DND-41 (cell line): ENCODE results near the gene GAS7.

Source experiments
- ATAC-seq: fragments of 200-7000 bp; cut with Tn5 transposase; 3 replicates; pipeline ENCODE4 v1.9.1; 2021; ENCODE audit warnings: low read depth; ENCODE audit not compliant: insufficient read depth
- DNase-seq: peaks from one replicate; pipeline ENCODE4 v3.0.0-alpha.2; 2020
- H2AFZ ChIP-seq: 2 replicates; pipeline ENCODE4 v1.6.0; 2012; ENCODE audit warnings: low read depth, low read length
- H3K27ac ChIP-seq: 2 replicates; pipeline ENCODE4 v1.5.1; 2012; ENCODE audit warnings: low read length, inconsistent platforms
- H3K27me3 ChIP-seq: fragments of 200-600 bp; sonication (generic); 2 replicates; pipeline ENCODE4 v1.6.0; 2012; ENCODE audit warnings: low read length, mild to moderate bottlenecking, inconsistent platforms; ENCODE audit not compliant: insufficient read depth, poor library complexity
- H3K36me3 ChIP-seq: 2 replicates; pipeline ENCODE4 v1.5.1; 2012; ENCODE audit warnings: low read length, inconsistent platforms; ENCODE audit not compliant: insufficient read depth
- H3K4me1 ChIP-seq: 2 replicates; pipeline ENCODE4 v1.5.1; 2012; ENCODE audit warnings: mild to moderate bottlenecking, low read length; ENCODE audit not compliant: insufficient read depth
- H3K4me2 ChIP-seq: 2 replicates; pipeline ENCODE4 v1.6.0; 2012; ENCODE audit warnings: mild to moderate bottlenecking, moderate library complexity, low read length, inconsistent platforms; ENCODE audit not compliant: insufficient read depth
- H3K4me3 ChIP-seq, 2 experiments: fragments of 200-600 bp in 1 of 2; shearing (Covaris generic) in 1 of 2; 2 replicates each; pipeline ENCODE4 v1.5.1; 2012 to 2016; ENCODE audit warnings: inconsistent platforms in 2 of 2, low read length in 2 of 2, mild to moderate bottlenecking in 2 of 2, low read depth in 1 of 2, moderate library complexity in 1 of 2
- H3K79me2 ChIP-seq: 2 replicates; pipeline ENCODE4 v1.6.0; 2012; ENCODE audit warnings: low read length, inconsistent platforms; ENCODE audit not compliant: insufficient read depth
- H3K9ac ChIP-seq: 2 replicates; pipeline ENCODE4 v1.6.0; 2012; ENCODE audit warnings: low read depth, mild to moderate bottlenecking, inconsistent platforms, low read length, moderate library complexity
- H3K9me3 ChIP-seq: 2 replicates; pipeline ENCODE4 v1.5.1; 2012; ENCODE audit warnings: low read length, moderate library complexity, mild to moderate bottlenecking, inconsistent platforms; ENCODE audit not compliant: insufficient read depth, severe bottlenecking
- H4K20me1 ChIP-seq: 2 replicates; pipeline ENCODE4 v1.6.0; 2012; ENCODE audit warnings: low read length; ENCODE audit not compliant: insufficient read depth
- CTCF ChIP-seq: IDR thresholded peaks from 2 replicates; pipeline ENCODE4 v1.5.1; 2012; ENCODE audit warnings: borderline replicate concordance, low read length, moderate library complexity, mild to moderate bottlenecking; ENCODE audit not compliant: poor library complexity, severe bottlenecking; ENCODE audit errors: extremely low read depth
- EZH2 ChIP-seq: IDR thresholded peaks from 3 replicates; pipeline ENCODE4 v1.6.1; 2012; ENCODE audit warnings: borderline replicate concordance, low read depth, mild to moderate bottlenecking, moderate library complexity, low read length, inconsistent platforms; ENCODE audit not compliant: severe bottlenecking

Gene GAS7

DNA sequence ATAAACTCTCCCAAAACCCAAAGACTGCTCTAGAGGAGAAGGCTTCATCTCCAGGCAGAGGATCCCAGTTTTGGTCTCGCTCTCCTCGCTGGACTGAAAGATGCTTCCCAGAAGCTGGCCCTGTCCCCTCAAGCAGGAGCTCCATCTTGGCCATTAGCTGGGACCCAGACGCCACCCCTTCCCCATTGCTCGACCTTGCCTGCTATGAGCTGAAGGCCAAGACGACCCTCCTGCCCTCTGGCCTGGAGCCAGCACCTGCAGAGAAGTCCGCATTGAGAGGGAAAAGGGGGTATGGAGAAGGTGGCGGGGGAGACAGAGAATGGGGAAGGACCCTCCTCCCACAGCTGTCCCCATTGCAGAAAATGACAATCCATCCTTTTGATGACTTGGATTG, 289.8 kb downstream of the GAS7 start:
- Histone ChIP-seq H3K4me3 (no peak overlapping the region), H2AFZ (no peak overlapping the region), H3K36me3 (no peaks in the 10 kb centered on the region), H3K4me1 (no peaks in the 10 kb centered on the region), H3K27ac (no peak overlapping the region), H4K20me1 (peaks cover 4% of the 10 kb centered on the region), H3K4me2 (no peak overlapping the region), H3K9ac (no peak overlapping the region), H3K9me3 (no peaks in the 10 kb centered on the region), H3K79me2 (no peaks in the 10 kb centered on the region), H3K27me3 (no peaks in the 10 kb centered on the region)
- no peak for ATAC-seq
- TF ChIP-seq CTCF (no peak), EZH2 (no peak)
- no peak for DNase-seq

DNA sequence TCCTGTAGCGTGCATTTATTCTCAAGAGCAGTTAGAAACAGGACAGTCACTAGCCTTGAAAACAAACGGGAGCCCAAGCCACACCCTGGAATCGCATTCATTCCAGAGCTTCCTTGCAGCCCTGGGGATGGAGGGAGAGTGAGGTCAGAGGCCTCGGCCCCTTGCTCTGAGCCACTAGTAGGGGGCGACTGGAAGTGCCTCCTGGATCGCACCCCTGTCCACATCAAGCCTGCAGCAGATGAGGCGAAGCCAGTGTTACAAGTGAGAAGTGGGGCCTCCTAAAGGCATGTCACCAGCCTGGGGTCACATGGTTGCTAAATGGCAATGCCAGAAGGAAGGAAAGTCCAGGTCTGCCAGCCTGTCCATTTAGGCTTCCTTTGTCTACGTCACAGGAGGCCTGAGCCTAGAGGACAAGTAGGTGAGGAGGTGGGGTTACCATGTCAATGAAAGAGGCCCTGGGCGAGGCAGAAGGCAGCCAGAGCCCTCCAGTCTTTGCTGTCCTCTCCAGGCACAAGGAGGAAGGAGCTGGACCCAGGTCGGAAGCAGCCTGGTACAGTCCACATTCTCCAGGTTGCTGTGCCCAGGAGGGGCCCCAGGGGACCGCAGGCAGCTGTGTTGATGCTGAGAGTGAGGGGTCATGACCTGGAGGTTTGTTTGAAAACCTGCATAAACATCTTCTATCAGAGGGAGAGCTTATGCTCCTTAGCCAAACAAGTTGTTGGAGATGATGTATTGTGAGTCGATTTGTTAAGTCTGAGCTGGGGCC, 290.3 kb downstream of the GAS7 start:
- no peaks in the 10 kb centered on the region for H3K36me3 ChIP-seq
- H3K4me1 ChIP-seq: no peaks in the 10 kb centered on the region
- no peak overlapping the region for H2AFZ ChIP-seq
- no peak overlapping the region for H3K4me3 ChIP-seq
- no peaks in the 10 kb centered on the region for H3K27me3 ChIP-seq
- no peak overlapping the region for H3K27ac ChIP-seq
- ATAC-seq: no peak
- no peak overlapping the region for H3K4me2 ChIP-seq
- H3K9me3 ChIP-seq: no peaks in the 10 kb centered on the region
- H3K9ac ChIP-seq: no peak overlapping the region
- TF ChIP-seq EZH2: no peak
- no peak for TF ChIP-seq CTCF
- H3K79me2 ChIP-seq: no peaks in the 10 kb centered on the region
- peaks cover 4% of the 10 kb centered on the region for H4K20me1 ChIP-seq
- DNase-seq: no peak

DNA sequence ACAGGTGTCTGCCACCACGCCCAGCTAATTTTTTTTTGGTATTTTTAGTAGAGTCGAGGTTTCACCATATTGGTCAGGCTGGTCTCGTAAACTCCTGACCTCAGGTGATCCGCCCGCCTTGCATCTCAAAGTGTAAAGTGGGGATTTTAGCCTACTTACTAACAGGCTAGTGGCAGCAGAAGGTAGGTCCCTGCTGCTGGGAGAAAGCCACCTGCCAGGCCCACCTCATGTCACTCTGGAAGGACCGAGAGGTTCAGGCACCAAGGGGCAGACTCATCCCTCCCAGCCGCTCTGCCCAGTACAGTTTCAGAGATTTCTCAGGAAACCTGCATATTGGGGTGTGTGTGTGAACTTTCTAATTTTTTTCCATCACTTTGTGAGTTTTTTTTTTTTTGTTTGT, 291.3 kb downstream of the GAS7 start:
- ATAC-seq: no peak

More for the DNA sequence above, 291.3 kb downstream of the GAS7 start:
- no peak for TF ChIP-seq CTCF
- TF ChIP-seq EZH2: no peak
- peaks cover 4% of the 10 kb centered on the region for H4K20me1 ChIP-seq
- no peak overlapping the region for H3K27ac ChIP-seq
- H3K79me2 ChIP-seq: no peaks in the 10 kb centered on the region
- no peak overlapping the region for H3K4me2 ChIP-seq
- H3K36me3 ChIP-seq: no peaks in the 10 kb centered on the region
- H3K4me1 ChIP-seq: no peaks in the 10 kb centered on the region
- no peak overlapping the region for H3K4me3 ChIP-seq
- no peak for DNase-seq
- H2AFZ ChIP-seq: no peak overlapping the region
- H3K9ac ChIP-seq: no peak overlapping the region
- no peaks in the 10 kb centered on the region for H3K27me3 ChIP-seq
- H3K9me3 ChIP-seq: no peaks in the 10 kb centered on the region
